HepG2 (cell line): ENCODE measurements around the gene HECTD4. TPM values are rescaled to one million over a fixed set of nuclear protein-coding genes. Genes with fewer than 3 reads are reported as not detected.

Experiments used
- ATAC-seq: fragments of 200-7000 bp; cut with Tn5 transposase; 3 replicates; pipeline ENCODE4 v1.9.1; 2020; ENCODE audit warnings: mild to moderate bottlenecking, moderate library complexity
- BruUV-seq: library from RNA; stranded (reverse); fragments of 400-500 nt; replicated peaks from 2 replicates; lab custom pipeline; 2021; lab: Mats Ljungman, UMichigan
- CTCF ChIA-PET: fragments of 300-600 bp; formaldehyde crosslinking; extraction: SDS; loops from one replicate; lab custom pipeline; 2021; ENCODE audit warnings: low total read pairs, inconsistent platforms, low intra/inter-chr PET ratio; lab: Yijun Ruan, JAX
- POLR2A ChIA-PET: fragments of 350-600 bp; sonication (Branson Sonifier 250); formaldehyde crosslinking; loops from one replicate; lab custom pipeline; 2020; ENCODE audit warnings: antibody characterized with exemption, inconsistent platforms; lab: Yijun Ruan, JAX
- DNase-seq: peaks from one replicate; pipeline ENCODE4 v3.0.0-alpha.2; 2015; ENCODE audit warnings: low spot score
- FAIRE-seq: peaks from 3 replicates; lab custom pipeline; 2011; peaks lifted over from hg19 to GRCh38; lab: Jason Lieb, UNC
- H2AFZ ChIP-seq: one replicate; pipeline ENCODE4 v1.6.1; 2011; ENCODE audit warnings: low read length, inconsistent platforms
- H3K27ac ChIP-seq: fragments of 300-600 bp; 3 replicates; pipeline ENCODE4 v1.8.0; 2011; ENCODE audit warnings: mixed run types, mild to moderate bottlenecking, mixed read lengths, low read length, inconsistent platforms; ENCODE audit not compliant: insufficient read depth; ENCODE audit errors: extremely low read length
- H3K27me3 ChIP-seq, 2 experiments: fragments of 200-600 bp in 1 of 2; 2 replicates in 1 of 2; 3 replicates in 1 of 2; pipeline versions ENCODE4 v1.6.0 to v1.8.0; 2011; ENCODE audit warnings: low read length in 2 of 2, mild to moderate bottlenecking in 2 of 2, moderate library complexity in 2 of 2, inconsistent platforms in 1 of 2; ENCODE audit not compliant: insufficient read depth in 2 of 2, control insufficient read depth in 1 of 2
- H3K36me3 ChIP-seq, 2 experiments: fragments of 200-600 bp in 1 of 2; replicated peaks in 1 of 2; 2 replicates in 1 of 2; 3 replicates in 1 of 2; pipeline versions ENCODE4 v1.5.1 to v1.8.0; 2011; ENCODE audit warnings: low read length in 2 of 2, inconsistent platforms in 1 of 2; ENCODE audit not compliant: insufficient read depth in 2 of 2, control insufficient read depth in 1 of 2
- H3K4me1 ChIP-seq: 2 replicates; pipeline ENCODE4 v1.5.1; 2012; ENCODE audit warnings: low read length, inconsistent platforms; ENCODE audit not compliant: insufficient read depth
- H3K4me2 ChIP-seq: 2 replicates; pipeline ENCODE4 v1.6.0; 2011; ENCODE audit warnings: low read depth, low read length, inconsistent platforms
- H3K4me3 ChIP-seq, 3 experiments: fragments of 200-600 bp in 1 of 3; sonication (generic), shearing (Covaris generic) in 1 of 3; replicated peaks in 1 of 3; 2 replicates each; pipeline ENCODE4 v1.5.1; 2011 to 2016; ENCODE audit warnings: low read length in 3 of 3, inconsistent platforms in 2 of 3, low read depth in 2 of 3, mild to moderate bottlenecking in 2 of 3, control low read depth in 1 of 3, mixed read lengths in 1 of 3; ENCODE audit not compliant: insufficient read depth in 1 of 3
- H3K79me2 ChIP-seq: one replicate; pipeline ENCODE4 v1.6.1; 2011; ENCODE audit warnings: low read length, inconsistent platforms; ENCODE audit not compliant: insufficient read depth
- H3K9ac ChIP-seq: 2 replicates; pipeline ENCODE4 v1.6.0; 2011; ENCODE audit warnings: mild to moderate bottlenecking, low read depth, low read length, inconsistent platforms; ENCODE audit not compliant: insufficient read depth
- H3K9me3 ChIP-seq: 2 replicates; pipeline ENCODE4 v1.5.1; 2012; ENCODE audit warnings: mild to moderate bottlenecking, low read length
- H4K20me1 ChIP-seq: 2 replicates; pipeline ENCODE4 v1.6.0; 2011; ENCODE audit warnings: inconsistent platforms, mild to moderate bottlenecking, low read length, moderate library complexity; ENCODE audit not compliant: insufficient read depth
- DR1 ChIP-seq: sonication (generic); formaldehyde crosslinking; IDR thresholded peaks from 2 replicates; pipeline ENCODE4 v1.8.0; 2021; ENCODE audit warnings: mild to moderate bottlenecking, missing genetic modification reagents, inconsistent platforms
- ETS1 ChIP-seq: sonication (generic); formaldehyde crosslinking; IDR thresholded peaks from 2 replicates; pipeline ENCODE4 v1.4.0; 2020; ENCODE audit warnings: missing genetic modification reagents
- UBTF ChIP-seq: sonication (generic); formaldehyde crosslinking; IDR thresholded peaks from 2 replicates; pipeline ENCODE4 v1.4.0; 2020; ENCODE audit warnings: mild to moderate bottlenecking, missing genetic modification reagents
- ZNF296 ChIP-seq: sonication (generic); formaldehyde crosslinking; conservative IDR thresholded peaks from 2 replicates; pipeline ENCODE4 v1.5.0; 2020; ENCODE audit warnings: mild to moderate bottlenecking, missing genetic modification reagents
- ZNF703 ChIP-seq: sonication (generic); formaldehyde crosslinking; IDR thresholded peaks from 2 replicates; pipeline ENCODE4 v1.5.1; 2020; ENCODE audit warnings: missing genetic modification reagents, mild to moderate bottlenecking, moderate library complexity, borderline replicate concordance
- ZNF770 ChIP-seq: sonication (generic); formaldehyde crosslinking; IDR thresholded peaks from 2 replicates; pipeline ENCODE4 v1.5.0; 2020; ENCODE audit warnings: mild to moderate bottlenecking, missing genetic modification reagents
- ZNF773 ChIP-seq: sonication (generic); formaldehyde crosslinking; IDR thresholded peaks from 2 replicates; pipeline ENCODE4 v1.4.0; 2020; ENCODE audit warnings: missing genetic modification reagents, borderline replicate concordance
- ZNF891 ChIP-seq: sonication (generic); formaldehyde crosslinking; IDR thresholded peaks from 2 replicates; pipeline ENCODE4 v1.5.0; 2020; ENCODE audit warnings: mild to moderate bottlenecking, missing genetic modification reagents
- WGBS: methylation state at CpG from one replicate; pipeline ENCODE4 v1.1.6; 2017; ENCODE audit warnings: low lambda C conversion rate; 5-methylcytosine and 5-hydroxymethylcytosine counted together
- in situ Hi-C: cut with HindIII; loops from 2 replicates; pipeline ENCODE4 v1.10.0; 2017; ENCODE audit warnings: low pct_unique_long_range_greater_than_20kb; ENCODE audit not compliant: extremely low pct_ligation_motif_present
- intact Hi-C: fragments of 100-400 bp; cut with micrococcal nuclease; formaldehyde crosslinking; loops from one replicate; pipeline ENCODE4 v1.10.0; 2022; ENCODE audit not compliant: unreplicated experiment
- polyA plus RNA-seq, 8 experiments: library from polyadenylated mRNA; depleted of rRNA in 3 of 8; stranded (reverse) in 7 of 8; unstranded in 1 of 8; fragments of >200 nt; fragmentation: Illumina TruSeq in 4 of 8; extraction: Trizol in 4 of 8; gene quantifications; 2 replicates each; pipeline versions ENCODE4 v1.2.1 to v1.2.3, GENCODE V29; 2011 to 2016; ENCODE audit warnings: low read depth in 4 of 8, missing spikeins in 1 of 8, mixed read lengths in 1 of 8; ENCODE audit not compliant: insufficient read depth in 1 of 8
- total RNA-seq, 5 experiments: library from RNA; depleted of rRNA; stranded (reverse); fragments of >200 nt; fragmentation: Illumina TruSeq; extraction: Trizol; gene quantifications; 2 replicates each; pipeline ENCODE4 v1.2.3, GENCODE V29; 2016; ENCODE audit warnings: low read depth in 1 of 5

The HECTD4 gene
- total and polyA plus RNA-seq, 2 of the 13 experiments (the other 11 are each of a cell fraction or from before 2014, with no cell fraction given), result 9.0 to 11.4 TPM

- no peaks in the 10 kb centered on the region for H3K27me3 ChIP-seq
- no peaks in the 10 kb centered on the region for H3K4me1 ChIP-seq
- no peak overlapping the region for H3K4me3 ChIP-seq
- intact Hi-C loops (no loop called here), in situ Hi-C loops (no loop called here)
- no peaks in the 10 kb centered on the region for H3K9me3 ChIP-seq
- no peak for ATAC-seq
- no peak overlapping the region for H3K27ac ChIP-seq
- no peak overlapping the region for H3K4me2 ChIP-seq
- WGBS, result 91% methylated on average over 11 of the region's 11 CpGs
- H3K79me2 ChIP-seq, result no peaks in the 10 kb centered on the region
- no peak overlapping the region for H3K9ac ChIP-seq
- no TSS peak for BruUV-seq
- H3K36me3 ChIP-seq, result peaks cover 1 to 21% of the 10 kb centered on the region in 2 experiments; a peak in 3 of 5 replicates
- FAIRE-seq, result no peak
- TF ChIP-seq ZNF296 (CRISPR knock-in tag) (no peak), ZNF703 (CRISPR knock-in tag) (no peak), DR1 (CRISPR knock-in tag) (no peak), ZNF773 (CRISPR knock-in tag) (no peak)
- POLR2A ChIA-PET, result no interaction called here
- no peak for DNase-seq
- no peak overlapping the region for H2AFZ ChIP-seq
- no peaks in the 10 kb centered on the region for H4K20me1 ChIP-seq
- CTCF ChIA-PET, result no interaction called here
These were observed 205.8 kb downstream of the HECTD4 start for GRCh38 chr12:112176321-112177010.

- no peaks in the 10 kb centered on the region for H3K4me1 ChIP-seq
- in situ Hi-C loops (no loop called here), intact Hi-C loops (no loop called here)
- H3K27ac ChIP-seq, result no peak overlapping the region
- FAIRE-seq (no peak), ATAC-seq (no peak), DNase-seq (no peak)
- WGBS, result 96% methylated on average over 20 of the region's 20 CpGs
- H3K4me2 ChIP-seq, result no peak overlapping the region
- no peaks in the 10 kb centered on the region for H3K27me3 ChIP-seq
- ChIA-PET CTCF (no interaction called here), POLR2A (no interaction called here)
- no peak overlapping the region for H2AFZ ChIP-seq
- H3K79me2 ChIP-seq, result no peaks in the 10 kb centered on the region
- no TSS peak for BruUV-seq
- H3K9me3 ChIP-seq, result no peaks in the 10 kb centered on the region
- H4K20me1 ChIP-seq, result no peaks in the 10 kb centered on the region
- no peak overlapping the region for H3K9ac ChIP-seq
- H3K4me3 ChIP-seq, result no peak overlapping the region
- peaks cover 1 to 21% of the 10 kb centered on the region in 2 experiments; a peak in 3 of 5 replicates for H3K36me3 ChIP-seq
- TF ChIP-seq ZNF891, result no peak
- TF ChIP-seq ZNF770 (CRISPR knock-in tag), result no peak
- TF ChIP-seq UBTF (CRISPR knock-in tag), result no peak
- TF ChIP-seq ETS1 (CRISPR knock-in tag), result no peak
These were observed 206.7 kb downstream of the HECTD4 start for GRCh38 chr12:112175361-112176155.
